Testis (tissue), 2 donors: ENCODE data around the gene HNRNPR.

ENCODE experiments used
- POLR2A ChIP-seq: fragments of 450-650 bp; IDR thresholded peaks from one replicate; pipeline ENCODE4 v1.6.1; 2017; ENCODE audit warnings: antibody characterized with exemption, mild to moderate bottlenecking, moderate library complexity
- TF ChIP-seq, protein P1 (sequence below), 3 experiments: fragments of 450-650 bp in 2 of 3; fragments of 200-600 bp in 1 of 3; sonication (generic) in 1 of 3; IDR thresholded peaks; one replicate each; pipeline ENCODE4 v1.5.1; 2016 to 2019; ENCODE audit warnings: antibody characterized with exemption in 3 of 3, mild to moderate bottlenecking in 2 of 3, moderate library complexity in 1 of 3

DNA sequence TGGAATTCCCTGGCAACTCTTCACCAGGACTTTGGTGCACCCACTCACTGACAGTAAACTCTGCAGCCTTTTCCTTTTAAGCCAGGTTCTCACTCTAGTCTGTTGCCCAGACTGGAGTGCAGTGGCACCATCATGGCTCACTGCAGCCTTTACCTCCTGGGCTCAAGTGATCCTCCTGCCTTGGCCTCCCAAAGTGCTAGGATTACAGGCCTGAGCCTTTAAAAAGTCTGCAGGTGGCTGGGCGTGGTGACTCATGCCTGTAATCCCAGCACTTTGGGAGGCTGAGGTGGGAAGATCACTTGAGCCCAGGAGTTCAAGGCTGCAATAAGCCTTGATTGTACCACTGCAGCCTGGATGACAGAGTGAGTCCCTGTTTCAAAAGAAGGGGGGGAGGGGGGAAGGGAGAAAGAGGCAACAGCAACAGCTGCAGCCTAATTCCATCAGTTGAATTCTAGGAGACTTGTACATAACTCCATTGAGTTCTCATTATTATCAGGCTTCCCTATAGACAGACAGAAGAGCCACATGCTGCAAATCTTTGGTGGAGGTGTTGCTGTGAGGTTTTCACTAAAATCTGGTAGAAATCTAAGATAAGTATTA, 8.1 kb upstream of the HNRNPR start:
- TF ChIP-seq, protein P1, sequence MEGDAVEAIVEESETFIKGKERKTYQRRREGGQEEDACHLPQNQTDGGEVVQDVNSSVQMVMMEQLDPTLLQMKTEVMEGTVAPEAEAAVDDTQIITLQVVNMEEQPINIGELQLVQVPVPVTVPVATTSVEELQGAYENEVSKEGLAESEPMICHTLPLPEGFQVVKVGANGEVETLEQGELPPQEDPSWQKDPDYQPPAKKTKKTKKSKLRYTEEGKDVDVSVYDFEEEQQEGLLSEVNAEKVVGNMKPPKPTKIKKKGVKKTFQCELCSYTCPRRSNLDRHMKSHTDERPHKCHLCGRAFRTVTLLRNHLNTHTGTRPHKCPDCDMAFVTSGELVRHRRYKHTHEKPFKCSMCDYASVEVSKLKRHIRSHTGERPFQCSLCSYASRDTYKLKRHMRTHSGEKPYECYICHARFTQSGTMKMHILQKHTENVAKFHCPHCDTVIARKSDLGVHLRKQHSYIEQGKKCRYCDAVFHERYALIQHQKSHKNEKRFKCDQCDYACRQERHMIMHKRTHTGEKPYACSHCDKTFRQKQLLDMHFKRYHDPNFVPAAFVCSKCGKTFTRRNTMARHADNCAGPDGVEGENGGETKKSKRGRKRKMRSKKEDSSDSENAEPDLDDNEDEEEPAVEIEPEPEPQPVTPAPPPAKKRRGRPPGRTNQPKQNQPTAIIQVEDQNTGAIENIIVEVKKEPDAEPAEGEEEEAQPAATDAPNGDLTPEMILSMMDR (IDR thresholded peaks at IDR 0.05), result no peak
- no peak for TF ChIP-seq POLR2A
